ENCODE results near the gene CES1. TPM values are rescaled to one million over a fixed set of nuclear protein-coding genes. Genes with fewer than 3 reads are reported as not detected.
"Not testable (repeated sequence)": the region's sequence is repeated elsewhere in the genome, so short reads cannot be mapped to it uniquely, and the experiment has no call there.

Gene CES1
- total RNA-seq, 3 donors from 2014 or later, result 13.9 to 128 (median 22.0) TPM

GRCh38 chr16:55839115-55839514 is 6.2 kb upstream of the CES1 start:
- Histone ChIP-seq H3K4me1 (no peaks in the 10 kb centered on the region), H3K27me3 (no peaks in the 10 kb centered on the region), H3K27ac (no peak overlapping the region), H3K9me3 (no peaks in the 10 kb centered on the region), H3K36me3 (no peaks in the 10 kb centered on the region), H3K4me3 (no peak overlapping the region)
- TF ChIP-seq CTCF (IDR thresholded peaks at IDR 0.05), result no peak
- TF ChIP-seq POLR2AphosphoS5 (IDR thresholded peaks at IDR 0.05), result no peak
- TF ChIP-seq POLR2A (IDR thresholded peaks at IDR 0.05), result no peak
- intact Hi-C loops (cut with DNase I; ENCODE audit: low total_unique reads), result no loop called here
- DNase-seq (ENCODE audit: low spot score in 2 of 2), result no peak

DNA sequence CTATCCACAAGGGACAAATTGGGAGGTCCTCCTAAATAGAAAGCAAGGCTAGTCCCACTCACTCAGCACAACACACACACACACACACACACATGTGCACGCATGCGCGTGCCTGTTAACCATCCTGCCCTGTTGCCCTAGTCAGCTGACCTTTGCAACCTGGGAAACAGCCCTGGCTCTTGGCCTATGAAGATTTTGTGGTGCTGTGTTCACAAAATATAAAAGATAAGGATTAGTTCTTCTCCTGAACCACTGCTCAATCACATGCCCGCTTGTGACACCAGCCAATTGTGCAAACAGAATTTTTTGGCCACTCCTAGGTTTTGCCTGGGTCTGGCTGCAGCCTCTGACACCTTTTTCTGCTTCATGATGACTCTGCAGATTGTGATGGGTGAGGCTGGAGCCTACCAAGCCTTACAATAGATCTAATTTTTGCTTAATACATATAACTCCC is 3.3 kb upstream of the CES1 start:
- TF ChIP-seq POLR2AphosphoS5 (IDR thresholded peaks at IDR 0.05) (no peak), POLR2A (IDR thresholded peaks at IDR 0.05) (no peak), CTCF (IDR thresholded peaks at IDR 0.05) (no peak)
- H3K9me3 ChIP-seq, result no peaks in the 10 kb centered on the region
- H3K4me3 ChIP-seq, result no peak overlapping the region
- no peak overlapping the region for H3K27ac ChIP-seq
- no peaks in the 10 kb centered on the region for H3K27me3 ChIP-seq
- H3K4me1 ChIP-seq, result no peaks in the 10 kb centered on the region
- intact Hi-C loops (cut with DNase I; ENCODE audit: low total_unique reads), result no loop called here
- H3K36me3 ChIP-seq, result no peaks in the 10 kb centered on the region
- no peak for DNase-seq (ENCODE audit: low spot score in 2 of 2)

- peaks cover 0 to 4% of the 10 kb centered on the region in 2 donors for H3K27me3 ChIP-seq
- H3K36me3 ChIP-seq, result no peaks in the 10 kb centered on the region
- DNase-seq (ENCODE audit: low spot score in 2 of 2), result no peak
- no peaks in the 10 kb centered on the region for H3K9me3 ChIP-seq
- H3K4me1 ChIP-seq, result no peaks in the 10 kb centered on the region
- H3K4me3 ChIP-seq, result no peak overlapping the region
- TF ChIP-seq CTCF (IDR thresholded peaks at IDR 0.05), result no peak
- TF ChIP-seq POLR2AphosphoS5 (IDR thresholded peaks at IDR 0.05), result peak in 1 of 3 donors; percentile 17
- no peak overlapping the region for H3K27ac ChIP-seq
- intact Hi-C loops (cut with DNase I; ENCODE audit: low total_unique reads), result no loop called here
These were observed 2.7 kb upstream of the CES1 start for GRCh38 chr16:55835581-55835980.

- H3K27me3 ChIP-seq; intact Hi-C loops (cut with DNase I; ENCODE audit: low total_unique reads); H3K4me1 ChIP-seq; H3K4me3 ChIP-seq; DNase-seq (ENCODE audit: low spot score in 2 of 2); H3K9me3 ChIP-seq; H3K27ac ChIP-seq; H3K36me3 ChIP-seq: not testable (repeated sequence)
These were observed 2.3 kb upstream of the CES1 start for GRCh38 chr16:55835173-55835572.

GRCh38 chr16:55834049-55834448 is 1.2 kb upstream of the CES1 start:
- TF ChIP-seq POLR2A (IDR thresholded peaks at IDR 0.05) (no peak), CTCF (IDR thresholded peaks at IDR 0.05) (no peak), POLR2AphosphoS5 (IDR thresholded peaks at IDR 0.05) (no peak)
- H3K27me3 ChIP-seq, result peaks cover 0 to 4% of the 10 kb centered on the region in 2 donors
- no peak overlapping the region for H3K4me3 ChIP-seq
- no peaks in the 10 kb centered on the region for H3K36me3 ChIP-seq
- no peaks in the 10 kb centered on the region for H3K9me3 ChIP-seq
- intact Hi-C loops (cut with DNase I; ENCODE audit: low total_unique reads), result no loop called here
- no peak for DNase-seq (ENCODE audit: low spot score in 2 of 2)
- no peaks in the 10 kb centered on the region for H3K4me1 ChIP-seq
- no peak overlapping the region for H3K27ac ChIP-seq

GRCh38 chr16:55832425-55832772 is 497 bp downstream of the CES1 start:
- peak overlapping the region in 1 of 3 donors; percentile 34 for H3K4me3 ChIP-seq
- DNase-seq (ENCODE audit: low spot score in 2 of 2), result no peak
- no peak overlapping the region for H3K27ac ChIP-seq
- no peaks in the 10 kb centered on the region for H3K4me1 ChIP-seq
- no peaks in the 10 kb centered on the region for H3K36me3 ChIP-seq
- H3K9me3 ChIP-seq, result no peaks in the 10 kb centered on the region
- no peak for TF ChIP-seq POLR2AphosphoS5 (IDR thresholded peaks at IDR 0.05)
- TF ChIP-seq CTCF (IDR thresholded peaks at IDR 0.05), result no peak
- no peak for TF ChIP-seq POLR2A (IDR thresholded peaks at IDR 0.05)
- intact Hi-C loops (cut with DNase I; ENCODE audit: low total_unique reads), result no loop called here
- H3K27me3 ChIP-seq, result peaks cover 0 to 4% of the 10 kb centered on the region in 2 donors
